GM10266 (cell line): ENCODE data around the gene GPX3.

ENCODE experiments used
- DNase-seq: peaks from one replicate; pipeline ENCODE4 v3.0.0; 2012; ENCODE audit errors: extremely low spot score
- TF ChIP-seq, protein P1 (sequence below): IDR thresholded peaks from 2 replicates; pipeline ENCODE4 v1.5.1; 2012; ENCODE audit warnings: mild to moderate bottlenecking, low read depth; ENCODE audit not compliant: control insufficient read depth, insufficient read depth; ENCODE audit errors: missing control alignments

Gene GPX3

DNA sequence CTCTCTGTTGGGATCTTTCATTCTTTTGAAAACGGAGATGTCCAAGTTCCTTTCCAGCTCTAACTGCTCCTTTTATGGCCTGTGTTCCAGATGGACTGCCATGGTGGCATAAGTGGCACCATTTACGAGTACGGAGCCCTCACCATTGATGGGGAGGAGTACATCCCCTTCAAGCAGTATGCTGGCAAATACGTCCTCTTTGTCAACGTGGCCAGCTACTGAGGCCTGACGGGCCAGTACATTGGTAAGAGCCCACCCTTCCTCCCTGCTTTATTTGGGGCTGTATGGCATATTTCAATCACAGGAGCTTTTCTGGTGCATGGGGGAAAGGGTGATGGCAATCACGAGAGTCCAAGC is 4.8 kb downstream of the GPX3 start:
- no peak for DNase-seq
- TF ChIP-seq, protein P1, sequence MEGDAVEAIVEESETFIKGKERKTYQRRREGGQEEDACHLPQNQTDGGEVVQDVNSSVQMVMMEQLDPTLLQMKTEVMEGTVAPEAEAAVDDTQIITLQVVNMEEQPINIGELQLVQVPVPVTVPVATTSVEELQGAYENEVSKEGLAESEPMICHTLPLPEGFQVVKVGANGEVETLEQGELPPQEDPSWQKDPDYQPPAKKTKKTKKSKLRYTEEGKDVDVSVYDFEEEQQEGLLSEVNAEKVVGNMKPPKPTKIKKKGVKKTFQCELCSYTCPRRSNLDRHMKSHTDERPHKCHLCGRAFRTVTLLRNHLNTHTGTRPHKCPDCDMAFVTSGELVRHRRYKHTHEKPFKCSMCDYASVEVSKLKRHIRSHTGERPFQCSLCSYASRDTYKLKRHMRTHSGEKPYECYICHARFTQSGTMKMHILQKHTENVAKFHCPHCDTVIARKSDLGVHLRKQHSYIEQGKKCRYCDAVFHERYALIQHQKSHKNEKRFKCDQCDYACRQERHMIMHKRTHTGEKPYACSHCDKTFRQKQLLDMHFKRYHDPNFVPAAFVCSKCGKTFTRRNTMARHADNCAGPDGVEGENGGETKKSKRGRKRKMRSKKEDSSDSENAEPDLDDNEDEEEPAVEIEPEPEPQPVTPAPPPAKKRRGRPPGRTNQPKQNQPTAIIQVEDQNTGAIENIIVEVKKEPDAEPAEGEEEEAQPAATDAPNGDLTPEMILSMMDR: no peak

- no peak for DNase-seq
Observed at GRCh38 chr5:151026088-151026487, 5.7 kb downstream of the GPX3 start.

DNA sequence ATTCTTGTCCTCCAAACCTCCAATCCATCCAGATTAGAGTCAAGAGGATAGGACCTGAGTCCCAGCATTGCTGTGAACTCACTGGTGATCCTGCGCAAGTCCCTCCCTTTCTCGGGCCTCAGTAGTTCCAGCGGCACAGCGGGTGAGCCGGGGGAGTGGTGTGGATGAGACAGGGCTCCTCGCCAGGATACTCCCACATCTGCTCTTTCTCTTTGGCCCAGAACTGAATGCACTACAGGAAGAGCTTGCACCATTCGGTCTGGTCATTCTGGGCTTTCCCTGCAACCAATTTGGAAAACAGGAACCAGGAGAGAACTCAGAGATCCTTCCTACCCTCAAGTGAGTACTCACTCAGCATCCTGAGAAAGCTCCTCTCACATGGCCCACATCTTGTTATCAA is 6.3 kb downstream of the GPX3 start:
- TF ChIP-seq, protein P1: no peak
- no peak for DNase-seq

More at GRCh38 chr5:151026088-151026487, 5.7 kb downstream of the GPX3 start:
- TF ChIP-seq, protein P1: no peak

DNA sequence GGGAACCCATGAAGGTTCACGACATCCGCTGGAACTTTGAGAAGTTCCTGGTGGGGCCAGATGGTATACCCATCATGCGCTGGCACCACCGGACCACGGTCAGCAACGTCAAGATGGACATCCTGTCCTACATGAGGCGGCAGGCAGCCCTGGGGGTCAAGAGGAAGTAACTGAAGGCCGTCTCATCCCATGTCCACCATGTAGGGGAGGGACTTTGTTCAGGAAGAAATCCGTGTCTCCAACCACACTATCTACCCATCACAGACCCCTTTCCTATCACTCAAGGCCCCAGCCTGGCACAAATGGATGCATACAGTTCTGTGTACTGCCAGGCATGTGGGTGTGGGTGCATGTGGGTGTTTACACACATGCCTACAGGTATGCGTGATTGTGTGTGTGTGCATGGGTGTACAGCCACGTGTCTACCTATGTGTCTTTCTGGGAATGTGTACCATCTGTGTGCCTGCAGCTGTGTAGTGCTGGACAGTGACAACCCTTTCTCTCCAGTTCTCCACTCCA is 7.6 kb downstream of the GPX3 start:
- DNase-seq: no peak
- TF ChIP-seq, protein P1: no peak

GRCh38 chr5:151028717-151029116 is 8.3 kb downstream of the GPX3 start:
- no peak for DNase-seq
- TF ChIP-seq, protein P1: no peak

- DNase-seq: no peak
- TF ChIP-seq, protein P1: no peak
Observed at GRCh38 chr5:151029179-151030055, 9.0 kb downstream of the GPX3 start.

DNA sequence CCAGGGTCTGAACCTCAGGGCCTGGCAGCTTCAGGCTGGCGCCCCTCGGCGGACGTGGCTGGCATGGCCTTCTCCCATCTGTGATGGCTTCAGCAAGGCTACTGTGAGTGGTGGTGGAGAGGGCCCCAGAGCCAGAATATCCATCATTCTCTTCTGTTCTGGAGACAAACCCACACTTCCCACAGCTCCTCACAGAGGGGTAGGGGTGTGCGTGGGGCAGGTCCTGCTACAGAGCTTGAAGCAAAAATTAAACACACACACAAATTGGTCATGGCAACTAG is 9.6 kb downstream of the GPX3 start:
- no peak for DNase-seq
- TF ChIP-seq, protein P1: no peak
